Kidney (tissue), 14 donors: ENCODE measurements around the gene MAFG. TPM values are rescaled to one million over a fixed set of nuclear protein-coding genes. Genes with fewer than 3 reads are reported as not detected.

Source experiments
- DNase-seq, 5 donors: peaks; one replicate each; pipeline ENCODE4 v3.0.0-alpha.2; 2013 to 2020
- FAIRE-seq: peaks from 2 replicates; lab custom pipeline; 2012; peaks lifted over from hg19 to GRCh38; lab: Jason Lieb, UNC
- H3K27ac ChIP-seq, 2 donors: one replicate each; pipeline ENCODE4 v1.7.0; 2013; ENCODE audit warnings: low read depth in 2 of 2, low read length in 2 of 2, inconsistent platforms in 1 of 2
- H3K27me3 ChIP-seq: one replicate; pipeline ENCODE4 v1.7.1; 2013; ENCODE audit warnings: low read length, inconsistent platforms; ENCODE audit not compliant: control insufficient read depth, insufficient read depth
- H3K36me3 ChIP-seq, 3 donors: one replicate each; pipeline versions ENCODE4 v1.7.0 to v1.7.1; 2013; ENCODE audit warnings: low read length in 3 of 3, control low read depth in 1 of 3, inconsistent platforms in 1 of 3; ENCODE audit not compliant: insufficient read depth in 3 of 3, control insufficient read depth in 2 of 3
- H3K4me1 ChIP-seq, 3 donors: one replicate each; pipeline versions ENCODE4 v1.7.0 to v1.7.1; 2013; ENCODE audit warnings: low read length in 3 of 3, inconsistent platforms in 1 of 3, low read depth in 1 of 3; ENCODE audit not compliant: control insufficient read depth in 2 of 3, insufficient read depth in 2 of 3
- H3K4me3 ChIP-seq, 3 donors: one replicate each; pipeline versions ENCODE4 v1.7.0 to v1.8.1; 2013; ENCODE audit warnings: low read length in 3 of 3, control low read depth in 1 of 3, inconsistent platforms in 1 of 3
- H3K9ac ChIP-seq, 3 donors: one replicate each; pipeline versions ENCODE4 v1.7.0 to v1.7.1; 2013; ENCODE audit warnings: low read length in 3 of 3, control low read depth in 1 of 3, inconsistent platforms in 1 of 3
- H3K9me3 ChIP-seq, 3 donors: one replicate each; pipeline versions ENCODE4 v1.7.0 to v1.7.1; 2013; ENCODE audit warnings: low read length in 3 of 3, control low read depth in 1 of 3, inconsistent platforms in 1 of 3; ENCODE audit not compliant: control insufficient read depth in 2 of 3, insufficient read depth in 1 of 3
- CTCF ChIP-seq: IDR thresholded peaks from 3 replicates; pipeline ENCODE4 v1.5.1; 2012; ENCODE audit warnings: mild to moderate bottlenecking, moderate library complexity, borderline replicate concordance; ENCODE audit not compliant: insufficient read depth; ENCODE audit errors: extremely low read depth
- intact Hi-C: fragments of 100-400 bp; cut with DNase I; formaldehyde crosslinking; loops from one replicate; pipeline ENCODE4 v1.11.1; 2022
- polyA plus RNA-seq: library from polyadenylated mRNA; stranded (reverse); fragments of 350-450 nt; fragmentation: Illumina TruSeq; extraction: RNeasy Lipid Tissue Mini Kit (QIAGEN cat#74804); gene quantifications from one replicate; pipeline ENCODE4 v1.2.3, GENCODE V29; 2014; ENCODE audit warnings: low read depth, low replicate concordance; ENCODE audit not compliant: insufficient read depth
- total RNA-seq: library from RNA; stranded (reverse); fragmentation: NEBNext Ultra II Directional; extraction: Animal tissue kit (Norgen Biotek cat#: 25700); gene quantifications from one replicate; pipeline ENCODE4 v1.2.1, GENCODE V29; 2021
- donor health status: control.
- donor health status: control.
- donor health status: control.
- donor health status: control.
- donor health status: control.
- donor health status: DM: yes; HTN: yes; CAD: no.
- donor health status: Normal renal cell carcinoma (clear cell type).

MAFG gene
- total and polyA plus RNA-seq, 2 donors from 2014 or later = 8.3 to 18.2 TPM

GRCh38 chr17:81967533-81968395, 40.2 kb upstream of the MAFG start:
- Histone ChIP-seq H3K4me3 (no peak overlapping the region), H3K9me3 (no peaks in the 10 kb centered on the region), H3K4me1 (peaks cover 0 to 10% (median 0%) of the 10 kb centered on the region in 3 donors), H3K27ac (no peak overlapping the region), H3K36me3 (no peaks in the 10 kb centered on the region), H3K9ac (no peak overlapping the region), H3K27me3 (peaks cover 4% of the 10 kb centered on the region)
- DNase-seq = peak; percentile 82 to 91 (median 90)
- no peak for TF ChIP-seq CTCF
- intact Hi-C loops = loop anchor here (10.0 kb wide), 1 partner anchor 47 kb away; no protein-coding TSS in a partner anchor
- FAIRE-seq = no peak

GRCh38 chr17:81967244-81967532, 39.7 kb upstream of the MAFG start:
- Histone ChIP-seq H3K4me1 (peaks cover 0 to 10% (median 0%) of the 10 kb centered on the region in 3 donors), H3K36me3 (no peaks in the 10 kb centered on the region), H3K4me3 (no peak overlapping the region), H3K27ac (no peak overlapping the region), H3K9me3 (no peaks in the 10 kb centered on the region), H3K9ac (no peak overlapping the region), H3K27me3 (peaks cover 4% of the 10 kb centered on the region)
- intact Hi-C loops = loop anchor here (10.0 kb wide), 1 partner anchor 48 kb away; no protein-coding TSS in a partner anchor
- no peak for TF ChIP-seq CTCF
- no peak for FAIRE-seq
- DNase-seq = no peak

GRCh38 chr17:81966343-81967243, 39.1 kb upstream of the MAFG start:
- Histone ChIP-seq H3K27ac (no peak overlapping the region), H3K9me3 (no peaks in the 10 kb centered on the region), H3K4me1 (peaks cover 0 to 10% (median 0%) of the 10 kb centered on the region in 3 donors), H3K27me3 (peaks cover 4% of the 10 kb centered on the region), H3K9ac (no peak overlapping the region), H3K36me3 (no peaks in the 10 kb centered on the region), H3K4me3 (no peak overlapping the region)
- FAIRE-seq = no peak
- intact Hi-C loops = loop anchor here (10.0 kb wide), 1 partner anchor 48 kb away; no protein-coding TSS in a partner anchor
- no peak for TF ChIP-seq CTCF
- peak; percentile 78 to 92 (median 79) for DNase-seq
